ENCODE results near the gene SHANK1. TPM values are rescaled to one million over a fixed set of nuclear protein-coding genes. Genes with fewer than 3 reads are reported as not detected.

Gene SHANK1
- total and polyA plus RNA-seq, 3 experiments from 2014 or later = not detected

DNA sequence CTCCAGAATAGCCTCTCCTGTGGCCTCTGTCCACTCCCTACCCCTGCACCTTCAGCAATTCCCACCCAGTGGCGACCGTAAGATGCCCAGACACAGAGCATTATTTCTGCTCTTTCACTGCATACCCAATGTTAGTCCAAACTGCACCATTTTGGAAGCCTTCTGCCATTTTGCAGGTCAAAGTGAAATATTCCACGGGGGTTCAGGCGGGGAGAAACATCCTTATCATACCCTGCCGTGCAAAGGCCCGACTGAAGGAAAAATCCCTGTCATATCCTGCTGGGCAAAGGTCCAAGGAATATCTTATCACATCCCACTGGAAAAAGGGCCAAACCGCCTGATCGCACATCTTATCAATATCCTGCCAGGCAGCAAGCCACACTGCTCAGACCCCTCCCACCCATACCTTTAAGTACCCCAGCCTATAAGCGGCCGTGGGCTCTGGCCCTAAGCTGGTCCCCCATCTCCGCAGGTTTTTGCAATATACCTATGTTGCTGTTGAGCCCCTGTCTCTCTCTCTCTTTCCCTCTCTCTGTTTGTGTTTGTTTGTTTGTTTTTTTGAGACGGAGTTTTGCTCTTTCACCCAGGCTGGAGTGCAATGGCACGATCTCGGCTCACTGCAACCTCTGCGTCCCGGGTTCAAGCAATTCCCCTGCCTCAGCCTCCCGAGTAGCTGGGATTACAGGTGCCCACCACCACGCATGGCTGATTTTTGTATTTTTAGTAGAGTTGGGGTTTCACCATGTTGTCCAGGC, 21.8 kb upstream of the SHANK1 start:
- no peaks in the 10 kb centered on the region for H3K4me1 Mint-ChIP-seq
- no peak overlapping the region for H3K4me3 Mint-ChIP-seq
- H3K9me3 Mint-ChIP-seq = peaks cover 0 to 2% (median 0%) of the 10 kb centered on the region in 5 donors
- Histone ChIP-seq H3K9me3 (ENCODE audit: low read length) (no peaks in the 10 kb centered on the region), H3K4me3 (ENCODE audit: low read length) (no peak overlapping the region), H3K4me1 (ENCODE audit: insufficient read depth, low read length) (no peaks in the 10 kb centered on the region), H3K36me3 (ENCODE audit: insufficient read depth, low read length) (no peaks in the 10 kb centered on the region), H3K27me3 (ENCODE audit: insufficient read depth, low read length, poor library complexity, severe bottlenecking) (no peaks in the 10 kb centered on the region), H3K27ac (ENCODE audit: low read depth, low read length) (peak overlapping the region; percentile 57)
- H3K27me3 Mint-ChIP-seq = peaks cover 18 to 42% of the 10 kb centered on the region in 2 donors
- no peak overlapping the region for H3K27ac Mint-ChIP-seq
- DNase-seq = no peak
- CTCF ChIA-PET = no interaction called here
- H3K36me3 Mint-ChIP-seq = no peaks in the 10 kb centered on the region
- POLR2A ChIA-PET = no interaction called here

DNA sequence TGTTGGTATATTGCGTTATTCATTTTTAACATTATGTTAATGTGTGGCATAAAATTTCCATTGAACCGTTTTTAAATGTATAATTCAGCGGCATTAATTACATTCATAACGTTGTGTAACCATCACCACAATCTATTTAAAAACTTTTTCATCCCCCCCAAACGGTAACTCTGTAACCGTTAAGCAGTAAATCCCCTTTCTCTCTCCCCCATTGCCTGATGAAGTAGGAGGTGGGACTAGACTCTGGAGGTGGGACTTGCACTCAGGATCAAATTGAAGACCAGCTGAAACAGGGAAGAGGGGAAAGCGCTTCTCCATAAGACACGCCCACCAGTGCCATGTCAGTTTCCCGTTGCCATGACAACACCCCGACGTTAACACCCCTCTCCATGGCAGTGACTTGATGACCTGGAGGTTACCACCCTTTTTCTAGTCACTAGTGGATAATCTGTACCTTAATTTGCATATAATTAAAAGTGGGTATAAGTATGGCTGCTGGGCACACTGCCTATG, 20.4 kb upstream of the SHANK1 start:
- H3K4me1 Mint-ChIP-seq = no peaks in the 10 kb centered on the region
- CTCF ChIA-PET = no interaction called here
- no peaks in the 10 kb centered on the region for H3K27me3 ChIP-seq (ENCODE audit: insufficient read depth, low read length, poor library complexity, severe bottlenecking)
- peaks cover 26 to 48% of the 10 kb centered on the region in 2 donors for H3K27me3 Mint-ChIP-seq
- no peak overlapping the region for H3K4me3 ChIP-seq (ENCODE audit: low read length)
- no peak overlapping the region for H3K27ac Mint-ChIP-seq
- peaks cover 0 to 2% (median 0%) of the 10 kb centered on the region in 5 donors for H3K9me3 Mint-ChIP-seq
- no peaks in the 10 kb centered on the region for H3K36me3 Mint-ChIP-seq
- no peak overlapping the region for H3K27ac ChIP-seq (ENCODE audit: low read depth, low read length)
- no peaks in the 10 kb centered on the region for H3K9me3 ChIP-seq (ENCODE audit: low read length)
- POLR2A ChIA-PET = no interaction called here
- no peaks in the 10 kb centered on the region for H3K4me1 ChIP-seq (ENCODE audit: insufficient read depth, low read length)
- H3K4me3 Mint-ChIP-seq = no peak overlapping the region
- no peaks in the 10 kb centered on the region for H3K36me3 ChIP-seq (ENCODE audit: insufficient read depth, low read length)
- DNase-seq = no peak

- H3K36me3 Mint-ChIP-seq = no peaks in the 10 kb centered on the region
- no peaks in the 10 kb centered on the region for H3K27me3 ChIP-seq (ENCODE audit: insufficient read depth, low read length, poor library complexity, severe bottlenecking)
- H3K27ac Mint-ChIP-seq = peak overlapping the region in 1 of 8 donors; percentile 17
- H3K4me3 ChIP-seq (ENCODE audit: low read length) = no peak overlapping the region
- ChIA-PET POLR2A (no interaction called here), CTCF (no interaction called here)
- H3K4me1 Mint-ChIP-seq = no peaks in the 10 kb centered on the region
- H3K36me3 ChIP-seq (ENCODE audit: insufficient read depth, low read length) = no peaks in the 10 kb centered on the region
- H3K9me3 Mint-ChIP-seq = peaks cover 0 to 2% (median 0%) of the 10 kb centered on the region in 5 donors
- H3K9me3 ChIP-seq (ENCODE audit: low read length) = no peaks in the 10 kb centered on the region
- no peaks in the 10 kb centered on the region for H3K4me1 ChIP-seq (ENCODE audit: insufficient read depth, low read length)
- H3K27me3 Mint-ChIP-seq = peaks cover 26 to 51% of the 10 kb centered on the region in 2 donors
- no peak overlapping the region for H3K27ac ChIP-seq (ENCODE audit: low read depth, low read length)
- DNase-seq = no peak
- H3K4me3 Mint-ChIP-seq = no peak overlapping the region
Measured at GRCh38 chr19:50739132-50739913, 19.7 kb upstream of the SHANK1 start.

- POLR2A ChIA-PET = no interaction called here
- H3K4me3 ChIP-seq (ENCODE audit: low read length) = no peak overlapping the region
- H3K36me3 Mint-ChIP-seq = no peaks in the 10 kb centered on the region
- no peaks in the 10 kb centered on the region for H3K4me1 Mint-ChIP-seq
- H3K27ac Mint-ChIP-seq = no peak overlapping the region
- H3K27ac ChIP-seq (ENCODE audit: low read depth, low read length) = peak overlapping the region; percentile 47
- H3K27me3 Mint-ChIP-seq = peaks cover 20 to 59% of the 10 kb centered on the region in 2 donors
- H3K4me3 Mint-ChIP-seq = no peak overlapping the region
- H3K4me1 ChIP-seq (ENCODE audit: insufficient read depth, low read length) = no peaks in the 10 kb centered on the region
- H3K9me3 ChIP-seq (ENCODE audit: low read length) = no peaks in the 10 kb centered on the region
- H3K9me3 Mint-ChIP-seq = peaks cover 0 to 4% (median 0%) of the 10 kb centered on the region in 5 donors
- no peak for DNase-seq
- H3K27me3 ChIP-seq (ENCODE audit: insufficient read depth, low read length, poor library complexity, severe bottlenecking) = no peaks in the 10 kb centered on the region
- CTCF ChIA-PET = no interaction called here
- H3K36me3 ChIP-seq (ENCODE audit: insufficient read depth, low read length) = no peaks in the 10 kb centered on the region
Measured at GRCh38 chr19:50736338-50736737, 16.7 kb upstream of the SHANK1 start.

- no peak for DNase-seq
- CTCF ChIA-PET = no interaction called here
- POLR2A ChIA-PET = no interaction called here
- Histone ChIP-seq H3K4me1 (ENCODE audit: insufficient read depth, low read length) (no peaks in the 10 kb centered on the region), H3K36me3 (ENCODE audit: insufficient read depth, low read length) (no peaks in the 10 kb centered on the region), H3K27me3 (ENCODE audit: insufficient read depth, low read length, poor library complexity, severe bottlenecking) (no peaks in the 10 kb centered on the region), H3K4me3 (ENCODE audit: low read length) (no peak overlapping the region), H3K27ac (ENCODE audit: low read depth, low read length) (peak overlapping the region; percentile 47), H3K9me3 (ENCODE audit: low read length) (no peaks in the 10 kb centered on the region)
- Mint-ChIP-seq H3K27ac (no peak overlapping the region), H3K36me3 (no peaks in the 10 kb centered on the region), H3K4me1 (no peaks in the 10 kb centered on the region), H3K4me3 (no peak overlapping the region), H3K9me3 (peaks cover 0 to 4% (median 0%) of the 10 kb centered on the region in 5 donors), H3K27me3 (peaks cover 17 to 61% of the 10 kb centered on the region in 2 donors)
Measured at GRCh38 chr19:50735869-50736268, 16.3 kb upstream of the SHANK1 start.

GRCh38 chr19:50729894-50730293, 10.3 kb upstream of the SHANK1 start:
- Mint-ChIP-seq H3K27ac (no peak overlapping the region), H3K9me3 (peaks cover 0 to 14% (median 0%) of the 10 kb centered on the region in 5 donors), H3K4me3 (no peak overlapping the region), H3K36me3 (no peaks in the 10 kb centered on the region), H3K27me3 (peaks cover 36 to 63% of the 10 kb centered on the region in 2 donors), H3K4me1 (peaks cover 0 to 13% (median 5%) of the 10 kb centered on the region in 3 donors)
- H3K27ac ChIP-seq (ENCODE audit: low read depth, low read length) = no peak overlapping the region
- no peaks in the 10 kb centered on the region for H3K9me3 ChIP-seq (ENCODE audit: low read length)
- H3K4me1 ChIP-seq (ENCODE audit: insufficient read depth, low read length) = peaks cover 11% of the 10 kb centered on the region
- no peak overlapping the region for H3K4me3 ChIP-seq (ENCODE audit: low read length)
- H3K27me3 ChIP-seq (ENCODE audit: insufficient read depth, low read length, poor library complexity, severe bottlenecking) = peaks cover 15% of the 10 kb centered on the region
- ChIA-PET CTCF (no interaction called here), POLR2A (no interaction called here)
- no peaks in the 10 kb centered on the region for H3K36me3 ChIP-seq (ENCODE audit: insufficient read depth, low read length)
- no peak for DNase-seq

- POLR2A ChIA-PET = no interaction called here
- no peak overlapping the region for H3K27ac Mint-ChIP-seq
Measured at GRCh38 chr19:50728084-50728737, 8.6 kb upstream of the SHANK1 start.

More at GRCh38 chr19:50728084-50728737, 8.6 kb upstream of the SHANK1 start:
- Mint-ChIP-seq H3K4me3 (peak overlapping the region in 1 of 7 donors; percentile 56), H3K4me1 (peaks cover 0 to 20% (median 6%) of the 10 kb centered on the region in 3 donors), H3K9me3 (peaks cover 0 to 17% (median 0%) of the 10 kb centered on the region in 5 donors), H3K27me3 (peaks cover 44 to 70% of the 10 kb centered on the region in 2 donors), H3K36me3 (peaks cover 0 to under 1% (median 0%) of the 10 kb centered on the region in 3 donors)
- Histone ChIP-seq H3K4me1 (ENCODE audit: insufficient read depth, low read length) (peaks cover 11% of the 10 kb centered on the region), H3K36me3 (ENCODE audit: insufficient read depth, low read length) (no peaks in the 10 kb centered on the region), H3K9me3 (ENCODE audit: low read length) (no peaks in the 10 kb centered on the region), H3K27ac (ENCODE audit: low read depth, low read length) (peak overlapping the region; percentile 18), H3K27me3 (ENCODE audit: insufficient read depth, low read length, poor library complexity, severe bottlenecking) (peaks cover 24% of the 10 kb centered on the region), H3K4me3 (ENCODE audit: low read length) (no peak overlapping the region)
- CTCF ChIA-PET = no interaction called here
- peak in 3 of 5 donors; percentile 10 to 84 (median 24) for DNase-seq

Data from CD8-positive, alpha-beta memory T cell (primary cell).